ENCODE results near the gene RFESD.
A peak's percentile ranks its signal among the peaks of the same experiment; 100 is the strongest.

RFESD gene

GRCh38 chr5:95646569-95647431 is at the start of gene RFESD:
Gene RFESD (plus strand): TSS chr5:95646777. CDS start chr5:95652272, 5,495 bp downstream.
- Histone ChIP-seq H3K4me3 (ENCODE audit: low read length) (peak within 1 kb of the TSS; percentile 46), H3K9me3 (ENCODE audit: low read length) (no peaks in the 10 kb centered on the region), H3K4me1 (ENCODE audit: insufficient read depth, low read length) (no peaks in the 10 kb centered on the region), H3K36me3 (ENCODE audit: insufficient read depth, low read length) (no peaks in the 10 kb centered on the region), H2AFZ (ENCODE audit: low read depth, low read length) (no peak within 1 kb of the TSS), H3K27me3 (ENCODE audit: insufficient read depth, low read length) (no peaks in the 10 kb centered on the region)

- H3K36me3 ChIP-seq (ENCODE audit: insufficient read depth, low read length) = peaks cover 2% of the 10 kb centered on the region
- H3K27me3 ChIP-seq (ENCODE audit: insufficient read depth, low read length) = no peaks in the 10 kb centered on the region
- no peak overlapping the region for H3K4me3 ChIP-seq (ENCODE audit: low read length)
- H3K4me1 ChIP-seq (ENCODE audit: insufficient read depth, low read length) = no peaks in the 10 kb centered on the region
- H3K9me3 ChIP-seq (ENCODE audit: low read length) = no peaks in the 10 kb centered on the region
- H2AFZ ChIP-seq (ENCODE audit: low read depth, low read length) = no peak overlapping the region
Measured at GRCh38 chr5:95599252-95599651, 47.3 kb upstream of the RFESD start.

- Histone ChIP-seq H3K4me3 (ENCODE audit: low read length) (no peak overlapping the region), H2AFZ (ENCODE audit: low read depth, low read length) (no peak overlapping the region), H3K9me3 (ENCODE audit: low read length) (no peaks in the 10 kb centered on the region), H3K27me3 (ENCODE audit: insufficient read depth, low read length) (no peaks in the 10 kb centered on the region), H3K36me3 (ENCODE audit: insufficient read depth, low read length) (peaks cover 2% of the 10 kb centered on the region), H3K4me1 (ENCODE audit: insufficient read depth, low read length) (no peaks in the 10 kb centered on the region)
Measured at GRCh38 chr5:95600557-95600956, 46.0 kb upstream of the RFESD start.

GRCh38 chr5:95605786-95606185 is 40.8 kb upstream of the RFESD start:
- Histone ChIP-seq H3K9me3 (ENCODE audit: low read length) (no peaks in the 10 kb centered on the region), H3K36me3 (ENCODE audit: insufficient read depth, low read length) (peaks cover 2% of the 10 kb centered on the region), H3K4me1 (ENCODE audit: insufficient read depth, low read length) (no peaks in the 10 kb centered on the region), H3K27me3 (ENCODE audit: insufficient read depth, low read length) (no peaks in the 10 kb centered on the region), H3K4me3 (ENCODE audit: low read length) (no peak overlapping the region), H2AFZ (ENCODE audit: low read depth, low read length) (no peak overlapping the region)

GRCh38 chr5:95606419-95606818 is 40.2 kb upstream of the RFESD start:
- no peak overlapping the region for H3K4me3 ChIP-seq (ENCODE audit: low read length)
- no peaks in the 10 kb centered on the region for H3K9me3 ChIP-seq (ENCODE audit: low read length)
- no peaks in the 10 kb centered on the region for H3K27me3 ChIP-seq (ENCODE audit: insufficient read depth, low read length)
- no peaks in the 10 kb centered on the region for H3K4me1 ChIP-seq (ENCODE audit: insufficient read depth, low read length)
- H3K36me3 ChIP-seq (ENCODE audit: insufficient read depth, low read length) = no peaks in the 10 kb centered on the region
- H2AFZ ChIP-seq (ENCODE audit: low read depth, low read length) = no peak overlapping the region

GRCh38 chr5:95609711-95610110 is 36.9 kb upstream of the RFESD start:
- Histone ChIP-seq H3K27me3 (ENCODE audit: insufficient read depth, low read length) (no peaks in the 10 kb centered on the region), H3K36me3 (ENCODE audit: insufficient read depth, low read length) (no peaks in the 10 kb centered on the region), H3K4me3 (ENCODE audit: low read length) (no peak overlapping the region), H2AFZ (ENCODE audit: low read depth, low read length) (no peak overlapping the region), H3K9me3 (ENCODE audit: low read length) (peaks cover 5% of the 10 kb centered on the region), H3K4me1 (ENCODE audit: insufficient read depth, low read length) (no peaks in the 10 kb centered on the region)

GRCh38 chr5:95610546-95610945 is 36.0 kb upstream of the RFESD start:
- Histone ChIP-seq H3K36me3 (ENCODE audit: insufficient read depth, low read length) (no peaks in the 10 kb centered on the region), H2AFZ (ENCODE audit: low read depth, low read length) (no peak overlapping the region), H3K4me3 (ENCODE audit: low read length) (no peak overlapping the region), H3K4me1 (ENCODE audit: insufficient read depth, low read length) (no peaks in the 10 kb centered on the region), H3K27me3 (ENCODE audit: insufficient read depth, low read length) (no peaks in the 10 kb centered on the region), H3K9me3 (ENCODE audit: low read length) (peaks cover 5% of the 10 kb centered on the region)

GRCh38 chr5:95611396-95611795 is 35.2 kb upstream of the RFESD start:
- H3K27me3 ChIP-seq (ENCODE audit: insufficient read depth, low read length) = no peaks in the 10 kb centered on the region
- H3K4me3 ChIP-seq (ENCODE audit: low read length) = no peak overlapping the region
- peaks cover 5% of the 10 kb centered on the region for H3K9me3 ChIP-seq (ENCODE audit: low read length)
- no peak overlapping the region for H2AFZ ChIP-seq (ENCODE audit: low read depth, low read length)
- no peaks in the 10 kb centered on the region for H3K36me3 ChIP-seq (ENCODE audit: insufficient read depth, low read length)
- H3K4me1 ChIP-seq (ENCODE audit: insufficient read depth, low read length) = no peaks in the 10 kb centered on the region

GRCh38 chr5:95613514-95613913 is 33.1 kb upstream of the RFESD start:
- Histone ChIP-seq H3K27me3 (ENCODE audit: insufficient read depth, low read length) (peaks cover 8% of the 10 kb centered on the region), H3K9me3 (ENCODE audit: low read length) (peaks cover 5% of the 10 kb centered on the region), H3K4me1 (ENCODE audit: insufficient read depth, low read length) (no peaks in the 10 kb centered on the region), H2AFZ (ENCODE audit: low read depth, low read length) (no peak overlapping the region), H3K4me3 (ENCODE audit: low read length) (no peak overlapping the region), H3K36me3 (ENCODE audit: insufficient read depth, low read length) (no peaks in the 10 kb centered on the region)

- H2AFZ ChIP-seq (ENCODE audit: low read depth, low read length) = no peak overlapping the region
- peaks cover 4% of the 10 kb centered on the region for H3K4me1 ChIP-seq (ENCODE audit: insufficient read depth, low read length)
- H3K4me3 ChIP-seq (ENCODE audit: low read length) = no peak overlapping the region
- no peaks in the 10 kb centered on the region for H3K36me3 ChIP-seq (ENCODE audit: insufficient read depth, low read length)
- H3K9me3 ChIP-seq (ENCODE audit: low read length) = peaks cover 5% of the 10 kb centered on the region
- peaks cover 24% of the 10 kb centered on the region for H3K27me3 ChIP-seq (ENCODE audit: insufficient read depth, low read length)
Measured at GRCh38 chr5:95615164-95615467, 31.5 kb upstream of the RFESD start.

- H3K27me3 ChIP-seq (ENCODE audit: insufficient read depth, low read length) = peaks cover 42% of the 10 kb centered on the region
- no peaks in the 10 kb centered on the region for H3K36me3 ChIP-seq (ENCODE audit: insufficient read depth, low read length)
- H3K4me1 ChIP-seq (ENCODE audit: insufficient read depth, low read length) = peaks cover 4% of the 10 kb centered on the region
- H3K4me3 ChIP-seq (ENCODE audit: low read length) = no peak overlapping the region
- H3K9me3 ChIP-seq (ENCODE audit: low read length) = peaks cover 5% of the 10 kb centered on the region
- no peak overlapping the region for H2AFZ ChIP-seq (ENCODE audit: low read depth, low read length)
Measured at GRCh38 chr5:95617057-95617456, 29.5 kb upstream of the RFESD start.

- Histone ChIP-seq H3K9me3 (ENCODE audit: low read length) (no peaks in the 10 kb centered on the region), H3K4me1 (ENCODE audit: insufficient read depth, low read length) (peaks cover 4% of the 10 kb centered on the region), H3K4me3 (ENCODE audit: low read length) (no peak overlapping the region), H3K27me3 (ENCODE audit: insufficient read depth, low read length) (peaks cover 56% of the 10 kb centered on the region), H2AFZ (ENCODE audit: low read depth, low read length) (no peak overlapping the region), H3K36me3 (ENCODE audit: insufficient read depth, low read length) (no peaks in the 10 kb centered on the region)
Measured at GRCh38 chr5:95619096-95619495, 27.5 kb upstream of the RFESD start.

- H3K4me1 ChIP-seq (ENCODE audit: insufficient read depth, low read length) = peaks cover 4% of the 10 kb centered on the region
- no peaks in the 10 kb centered on the region for H3K36me3 ChIP-seq (ENCODE audit: insufficient read depth, low read length)
- H3K4me3 ChIP-seq (ENCODE audit: low read length) = peak overlapping the region; percentile 40
- H3K9me3 ChIP-seq (ENCODE audit: low read length) = no peaks in the 10 kb centered on the region
- peaks cover 56% of the 10 kb centered on the region for H3K27me3 ChIP-seq (ENCODE audit: insufficient read depth, low read length)
- H2AFZ ChIP-seq (ENCODE audit: low read depth, low read length) = peak overlapping the region; percentile 75
Measured at GRCh38 chr5:95619514-95620029, 27.0 kb upstream of the RFESD start.
